ENCODE data around the gene RIMS3.

DNA sequence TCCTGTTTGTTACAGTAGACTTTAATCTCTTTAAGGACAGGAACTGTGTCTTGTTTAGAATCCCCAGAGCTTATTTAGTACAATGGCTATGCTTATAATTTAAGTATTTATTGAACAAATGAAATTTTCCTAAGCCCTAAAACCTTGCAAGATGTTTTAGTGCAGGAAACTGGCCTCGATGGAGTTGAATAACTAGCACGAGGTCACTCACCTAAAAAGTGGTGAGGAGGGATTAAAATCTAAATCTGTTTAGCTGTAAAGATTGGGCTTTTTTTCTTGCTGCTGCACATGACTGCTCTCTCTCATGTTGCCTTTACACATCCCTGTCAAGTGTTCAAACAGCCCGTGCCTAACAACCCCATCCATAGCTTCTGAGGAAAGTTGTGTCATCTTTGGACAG lies 36.2 kb upstream of the RIMS3 start:
- TF ChIP-seq, protein P1, sequence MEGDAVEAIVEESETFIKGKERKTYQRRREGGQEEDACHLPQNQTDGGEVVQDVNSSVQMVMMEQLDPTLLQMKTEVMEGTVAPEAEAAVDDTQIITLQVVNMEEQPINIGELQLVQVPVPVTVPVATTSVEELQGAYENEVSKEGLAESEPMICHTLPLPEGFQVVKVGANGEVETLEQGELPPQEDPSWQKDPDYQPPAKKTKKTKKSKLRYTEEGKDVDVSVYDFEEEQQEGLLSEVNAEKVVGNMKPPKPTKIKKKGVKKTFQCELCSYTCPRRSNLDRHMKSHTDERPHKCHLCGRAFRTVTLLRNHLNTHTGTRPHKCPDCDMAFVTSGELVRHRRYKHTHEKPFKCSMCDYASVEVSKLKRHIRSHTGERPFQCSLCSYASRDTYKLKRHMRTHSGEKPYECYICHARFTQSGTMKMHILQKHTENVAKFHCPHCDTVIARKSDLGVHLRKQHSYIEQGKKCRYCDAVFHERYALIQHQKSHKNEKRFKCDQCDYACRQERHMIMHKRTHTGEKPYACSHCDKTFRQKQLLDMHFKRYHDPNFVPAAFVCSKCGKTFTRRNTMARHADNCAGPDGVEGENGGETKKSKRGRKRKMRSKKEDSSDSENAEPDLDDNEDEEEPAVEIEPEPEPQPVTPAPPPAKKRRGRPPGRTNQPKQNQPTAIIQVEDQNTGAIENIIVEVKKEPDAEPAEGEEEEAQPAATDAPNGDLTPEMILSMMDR (IDR thresholded peaks at IDR 0.05), result no peak
- TF ChIP-seq POLR2AphosphoS5 (IDR thresholded peaks at IDR 0.05) (no peak), EP300 (IDR thresholded peaks at IDR 0.05) (no peak), POLR2A (IDR thresholded peaks at IDR 0.05) (no peak)

Measured in sigmoid colon (tissue), 4 donors.